Measurements from ENCODE around the gene TRAPPC12. TPM values are rescaled to one million over a fixed set of nuclear protein-coding genes. Genes with fewer than 3 reads are reported as not detected.

Gene TRAPPC12
- total RNA-seq, 1 experiment from 2014 or later: 86.0 TPM

DNA sequence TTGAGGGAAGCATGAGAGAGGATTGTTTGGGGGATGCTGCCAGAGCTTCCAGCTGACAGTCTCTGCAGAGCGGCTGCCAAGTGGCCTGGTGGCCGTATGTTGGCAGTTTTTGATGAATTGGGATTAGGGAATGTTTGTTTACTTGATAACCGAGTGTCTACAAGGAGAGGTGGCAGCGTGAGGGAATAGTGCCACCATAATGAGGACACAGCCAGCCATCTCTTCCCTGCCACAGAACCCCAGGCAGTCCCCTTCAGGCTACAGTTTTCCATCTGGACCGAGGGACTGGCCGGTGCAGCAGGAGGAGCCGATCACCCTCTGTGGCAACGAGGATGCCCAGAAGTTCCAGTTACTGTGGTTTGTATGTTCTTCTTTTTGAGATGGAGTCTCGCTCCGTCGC, 55.2 kb downstream of the TRAPPC12 start:
- peaks cover 3 to 7% of the 10 kb centered on the region in 2 experiments; a peak in 3 of 4 replicates for H3K4me1 Mint-ChIP-seq
- H2AK5ac ChIP-seq (ENCODE audit: insufficient read length, low read length): no peak overlapping the region
- H3K27ac Mint-ChIP-seq: peak overlapping the region in 2 of 3 experiments; percentile 21 to 44; a peak in 1 of 7 replicates
- no peak overlapping the region for H2AFZ ChIP-seq (ENCODE audit: low read length)
- no peak for DNase-seq
- no peak overlapping the region for H4K91ac ChIP-seq (ENCODE audit: insufficient read length, low read depth, low read length)
- TF ChIP-seq, protein P1, sequence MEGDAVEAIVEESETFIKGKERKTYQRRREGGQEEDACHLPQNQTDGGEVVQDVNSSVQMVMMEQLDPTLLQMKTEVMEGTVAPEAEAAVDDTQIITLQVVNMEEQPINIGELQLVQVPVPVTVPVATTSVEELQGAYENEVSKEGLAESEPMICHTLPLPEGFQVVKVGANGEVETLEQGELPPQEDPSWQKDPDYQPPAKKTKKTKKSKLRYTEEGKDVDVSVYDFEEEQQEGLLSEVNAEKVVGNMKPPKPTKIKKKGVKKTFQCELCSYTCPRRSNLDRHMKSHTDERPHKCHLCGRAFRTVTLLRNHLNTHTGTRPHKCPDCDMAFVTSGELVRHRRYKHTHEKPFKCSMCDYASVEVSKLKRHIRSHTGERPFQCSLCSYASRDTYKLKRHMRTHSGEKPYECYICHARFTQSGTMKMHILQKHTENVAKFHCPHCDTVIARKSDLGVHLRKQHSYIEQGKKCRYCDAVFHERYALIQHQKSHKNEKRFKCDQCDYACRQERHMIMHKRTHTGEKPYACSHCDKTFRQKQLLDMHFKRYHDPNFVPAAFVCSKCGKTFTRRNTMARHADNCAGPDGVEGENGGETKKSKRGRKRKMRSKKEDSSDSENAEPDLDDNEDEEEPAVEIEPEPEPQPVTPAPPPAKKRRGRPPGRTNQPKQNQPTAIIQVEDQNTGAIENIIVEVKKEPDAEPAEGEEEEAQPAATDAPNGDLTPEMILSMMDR (conservative IDR thresholded peaks at IDR 0.05): no peak
- H4K8ac ChIP-seq (replicated peaks; ENCODE audit: insufficient read length, low read depth, low read length): no peak overlapping the region
- H3K4me2 ChIP-seq (ENCODE audit: insufficient read depth, insufficient read length, low read length): no peak overlapping the region
- H3K4ac ChIP-seq (ENCODE audit: low read depth, low read length): no peak overlapping the region
- no peaks in the 10 kb centered on the region for H3K23me2 ChIP-seq (ENCODE audit: insufficient read length, low read depth, low read length, poor library complexity, severe bottlenecking)
- no peak overlapping the region for H2BK20ac ChIP-seq (ENCODE audit: low read depth, low read length, poor library complexity, severe bottlenecking)
- no peak overlapping the region for H2BK120ac ChIP-seq (ENCODE audit: low read depth, low read length, poor library complexity, severe bottlenecking)
- H3K4me1 ChIP-seq (ENCODE audit: insufficient read depth, low read length): no peaks in the 10 kb centered on the region
- H3K36me3 Mint-ChIP-seq (ENCODE audit: insufficient read depth in 1 of 3, low read depth in 3 of 3): peaks cover 9 to 22% (median 16%) of the 10 kb centered on the region in 3 experiments; a peak in 6 of 7 replicates
- peaks cover 3% of the 10 kb centered on the region in 2 experiments; a peak in 2 of 5 replicates for H3K9me3 Mint-ChIP-seq
- H2BK5ac ChIP-seq (ENCODE audit: insufficient read length, low read length): no peak overlapping the region
- no peak overlapping the region for H3K56ac ChIP-seq (ENCODE audit: insufficient read length, low read depth, low read length)
- no peaks in the 10 kb centered on the region for H3K27me3 ChIP-seq (ENCODE audit: insufficient read depth, low read length)
- no peak overlapping the region for H3T11ph ChIP-seq (ENCODE audit: low read length)
- H4K5ac ChIP-seq (ENCODE audit: insufficient read length, low read depth, low read length): no peak overlapping the region
- H3K79me1 ChIP-seq (ENCODE audit: insufficient read depth, low read depth, low read length, poor library complexity, severe bottlenecking): no peaks in the 10 kb centered on the region
- H3K79me2 ChIP-seq (ENCODE audit: insufficient read depth, low read length): no peaks in the 10 kb centered on the region
- no peak overlapping the region for H3K23ac ChIP-seq (ENCODE audit: insufficient read length, low read depth, low read length)
- H3K9me3 ChIP-seq (ENCODE audit: control insufficient read depth, low read depth, low read length): no peaks in the 10 kb centered on the region
- H3K18ac ChIP-seq (ENCODE audit: insufficient read length, low read depth, low read length): no peak overlapping the region
- no peaks in the 10 kb centered on the region for H3K27me3 Mint-ChIP-seq (ENCODE audit: low read depth)
- H2BK12ac ChIP-seq (ENCODE audit: insufficient read length, low read depth, low read length): no peak overlapping the region
- H3K27ac ChIP-seq (ENCODE audit: insufficient read length, low read depth, low read length): no peak overlapping the region
- no CpG with 5 or more reads among the region's 11 CpGs for WGBS (ENCODE audit: extremely low coverage, insufficient read length, low lambda C conversion rate)
- H3K14ac ChIP-seq (ENCODE audit: insufficient read depth, low read length): no peak overlapping the region
- H2BK15ac ChIP-seq (ENCODE audit: low read depth, low read length): no peak overlapping the region
- H3K9ac ChIP-seq (ENCODE audit: extremely low read depth, insufficient read length, low read length): no peak overlapping the region
- no peaks in the 10 kb centered on the region for H4K20me1 ChIP-seq (ENCODE audit: control insufficient read depth, insufficient read depth, insufficient read length)
- H3K4me3 Mint-ChIP-seq: no peak overlapping the region

All from H9 (cell line).